Osteoblast (primary cell): ENCODE results near the gene PRCD. TPM values are rescaled to one million over a fixed set of nuclear protein-coding genes. Genes with fewer than 3 reads are reported as not detected.
A peak's percentile ranks its signal among the peaks of the same experiment; 100 is the strongest.
"Not testable (repeated sequence)": the region's sequence is repeated elsewhere in the genome, so short reads cannot be mapped to it uniquely, and the experiment has no call there.

Experiments used
- DNase-seq: peaks from one replicate; pipeline ENCODE4 v3.0.0; 2011; ENCODE audit warnings: low spot score, mixed read lengths; ENCODE audit not compliant: insufficient read length; ENCODE audit errors: missing footprints
- H2AFZ ChIP-seq: 2 replicates; pipeline ENCODE4 v1.6.0; 2011; ENCODE audit warnings: mild to moderate bottlenecking, low read length
- H3K27ac ChIP-seq: 2 replicates; pipeline ENCODE4 v1.5.1; 2011; ENCODE audit warnings: mild to moderate bottlenecking, low read depth, low read length, moderate library complexity
- H3K27me3 ChIP-seq: 2 replicates; pipeline ENCODE4 v1.6.0; 2012; ENCODE audit warnings: mild to moderate bottlenecking, control low read depth, inconsistent platforms, low read length, moderate library complexity; ENCODE audit not compliant: insufficient read depth
- H3K36me3 ChIP-seq: 2 replicates; pipeline ENCODE4 v1.5.1; 2011; ENCODE audit warnings: mild to moderate bottlenecking, low read length, control low read depth, moderate library complexity; ENCODE audit not compliant: insufficient read depth
- H3K4me1 ChIP-seq: 2 replicates; pipeline ENCODE4 v1.5.1; 2011; ENCODE audit warnings: mild to moderate bottlenecking, low read length, control low read depth, moderate library complexity; ENCODE audit not compliant: insufficient read depth
- H3K4me2 ChIP-seq: 2 replicates; pipeline ENCODE4 v1.6.0; 2011; ENCODE audit warnings: mild to moderate bottlenecking, low read length; ENCODE audit not compliant: insufficient read depth
- H3K4me3 ChIP-seq: fragments of 200-600 bp; sonication (generic); 3 replicates; pipeline ENCODE4 v1.5.1; 2012; ENCODE audit warnings: mild to moderate bottlenecking, low read length, inconsistent platforms; ENCODE audit not compliant: insufficient read depth
- H3K79me2 ChIP-seq: 2 replicates; pipeline ENCODE4 v1.6.0; 2012; ENCODE audit warnings: mild to moderate bottlenecking, low read length, control low read depth, inconsistent platforms; ENCODE audit not compliant: insufficient read depth
- H3K9me3 ChIP-seq: 2 replicates; pipeline ENCODE4 v1.5.1; 2011; ENCODE audit warnings: low read depth, low read length, control low read depth
- H4K20me1 ChIP-seq: 2 replicates; pipeline ENCODE4 v1.6.0; 2012; ENCODE audit warnings: mild to moderate bottlenecking, low read length, control low read depth; ENCODE audit not compliant: insufficient read depth
- total RNA-seq: library from RNA; depleted of rRNA; stranded (reverse); fragments of >200 nt; gene quantifications from 2 replicates; pipeline ENCODE4 v1.2.3, GENCODE V29; 2012
- TF ChIP-seq, protein P1 (sequence below): IDR thresholded peaks from 2 replicates; pipeline ENCODE4 v1.5.1; 2011; ENCODE audit warnings: mild to moderate bottlenecking, low read depth, low read length, moderate library complexity; ENCODE audit errors: extremely low read depth

PRCD gene
- total RNA-seq, 1 donor, result 4.0 TPM

DNA sequence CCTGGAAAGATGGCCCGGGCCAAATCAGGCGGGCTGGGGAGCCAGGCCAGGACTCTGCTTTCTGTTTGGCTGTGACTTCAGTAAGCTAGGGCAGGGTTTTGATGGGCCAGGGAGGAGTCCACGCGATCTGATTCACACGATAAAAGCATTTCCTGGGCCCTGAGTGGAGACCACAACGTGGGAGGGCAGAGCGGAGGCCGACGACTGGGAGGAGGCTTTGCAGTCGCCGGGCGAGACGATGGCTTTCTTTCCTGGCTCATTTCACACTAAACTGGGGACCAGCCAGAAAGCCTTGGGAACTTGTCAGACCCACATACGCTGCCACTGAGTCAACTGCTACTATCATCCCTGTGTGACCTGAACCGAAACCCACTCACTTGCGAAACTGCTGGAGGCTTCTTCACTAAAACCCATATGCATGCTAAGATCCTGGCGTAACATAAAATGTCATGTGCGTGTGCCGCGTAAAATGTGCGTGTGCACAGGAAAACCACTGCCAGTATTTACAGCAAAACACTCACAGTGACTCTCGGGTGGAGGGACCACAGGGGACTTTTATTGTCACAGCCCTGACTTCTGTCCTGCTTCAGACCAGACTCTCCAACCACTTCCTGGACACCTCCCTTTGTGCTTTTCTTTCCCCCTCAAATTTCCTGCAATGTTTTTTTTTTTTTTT, 24.4 kb upstream of the PRCD start:
- Histone ChIP-seq H3K4me1 (peaks cover 13% of the 10 kb centered on the region), H4K20me1 (no peaks in the 10 kb centered on the region), H3K9me3 (no peaks in the 10 kb centered on the region), H2AFZ (peak overlapping the region; percentile 56), H3K4me3 (peak overlapping the region; percentile 56), H3K36me3 (no peaks in the 10 kb centered on the region), H3K27ac (peak overlapping the region; percentile 88), H3K27me3 (no peaks in the 10 kb centered on the region), H3K4me2 (peak overlapping the region; percentile 81), H3K79me2 (no peaks in the 10 kb centered on the region)
- TF ChIP-seq, protein P1, sequence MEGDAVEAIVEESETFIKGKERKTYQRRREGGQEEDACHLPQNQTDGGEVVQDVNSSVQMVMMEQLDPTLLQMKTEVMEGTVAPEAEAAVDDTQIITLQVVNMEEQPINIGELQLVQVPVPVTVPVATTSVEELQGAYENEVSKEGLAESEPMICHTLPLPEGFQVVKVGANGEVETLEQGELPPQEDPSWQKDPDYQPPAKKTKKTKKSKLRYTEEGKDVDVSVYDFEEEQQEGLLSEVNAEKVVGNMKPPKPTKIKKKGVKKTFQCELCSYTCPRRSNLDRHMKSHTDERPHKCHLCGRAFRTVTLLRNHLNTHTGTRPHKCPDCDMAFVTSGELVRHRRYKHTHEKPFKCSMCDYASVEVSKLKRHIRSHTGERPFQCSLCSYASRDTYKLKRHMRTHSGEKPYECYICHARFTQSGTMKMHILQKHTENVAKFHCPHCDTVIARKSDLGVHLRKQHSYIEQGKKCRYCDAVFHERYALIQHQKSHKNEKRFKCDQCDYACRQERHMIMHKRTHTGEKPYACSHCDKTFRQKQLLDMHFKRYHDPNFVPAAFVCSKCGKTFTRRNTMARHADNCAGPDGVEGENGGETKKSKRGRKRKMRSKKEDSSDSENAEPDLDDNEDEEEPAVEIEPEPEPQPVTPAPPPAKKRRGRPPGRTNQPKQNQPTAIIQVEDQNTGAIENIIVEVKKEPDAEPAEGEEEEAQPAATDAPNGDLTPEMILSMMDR, result no peak
- DNase-seq, result peak; percentile 98

DNA sequence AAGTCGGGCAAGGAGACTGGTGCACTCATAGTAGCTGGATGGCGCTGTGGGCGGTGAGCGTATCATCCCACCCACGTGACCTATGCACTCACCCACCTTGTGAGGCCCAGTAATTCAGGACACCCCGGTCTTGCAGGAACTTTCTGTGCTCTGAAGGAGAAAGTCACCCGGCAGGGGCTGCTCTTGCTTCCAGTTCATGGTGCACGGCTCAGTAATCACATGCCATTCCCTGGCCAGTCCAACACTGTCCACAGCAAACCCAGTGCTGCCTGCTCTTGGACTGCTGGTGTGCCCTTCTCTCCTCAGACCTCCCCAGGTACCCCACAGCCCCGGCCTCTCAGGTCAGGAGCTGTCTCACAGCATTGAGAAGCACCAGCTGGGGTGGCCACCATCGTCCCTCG, 22.2 kb upstream of the PRCD start:
- no peaks in the 10 kb centered on the region for H3K27me3 ChIP-seq
- H3K4me1 ChIP-seq, result peaks cover 10% of the 10 kb centered on the region
- H4K20me1 ChIP-seq, result no peaks in the 10 kb centered on the region
- no peaks in the 10 kb centered on the region for H3K79me2 ChIP-seq
- DNase-seq, result peak; percentile 25
- no peak overlapping the region for H3K4me3 ChIP-seq
- no peaks in the 10 kb centered on the region for H3K9me3 ChIP-seq
- TF ChIP-seq, protein P1, result no peak
- H3K4me2 ChIP-seq, result no peak overlapping the region
- no peak overlapping the region for H2AFZ ChIP-seq
- no peak overlapping the region for H3K27ac ChIP-seq
- no peaks in the 10 kb centered on the region for H3K36me3 ChIP-seq

DNA sequence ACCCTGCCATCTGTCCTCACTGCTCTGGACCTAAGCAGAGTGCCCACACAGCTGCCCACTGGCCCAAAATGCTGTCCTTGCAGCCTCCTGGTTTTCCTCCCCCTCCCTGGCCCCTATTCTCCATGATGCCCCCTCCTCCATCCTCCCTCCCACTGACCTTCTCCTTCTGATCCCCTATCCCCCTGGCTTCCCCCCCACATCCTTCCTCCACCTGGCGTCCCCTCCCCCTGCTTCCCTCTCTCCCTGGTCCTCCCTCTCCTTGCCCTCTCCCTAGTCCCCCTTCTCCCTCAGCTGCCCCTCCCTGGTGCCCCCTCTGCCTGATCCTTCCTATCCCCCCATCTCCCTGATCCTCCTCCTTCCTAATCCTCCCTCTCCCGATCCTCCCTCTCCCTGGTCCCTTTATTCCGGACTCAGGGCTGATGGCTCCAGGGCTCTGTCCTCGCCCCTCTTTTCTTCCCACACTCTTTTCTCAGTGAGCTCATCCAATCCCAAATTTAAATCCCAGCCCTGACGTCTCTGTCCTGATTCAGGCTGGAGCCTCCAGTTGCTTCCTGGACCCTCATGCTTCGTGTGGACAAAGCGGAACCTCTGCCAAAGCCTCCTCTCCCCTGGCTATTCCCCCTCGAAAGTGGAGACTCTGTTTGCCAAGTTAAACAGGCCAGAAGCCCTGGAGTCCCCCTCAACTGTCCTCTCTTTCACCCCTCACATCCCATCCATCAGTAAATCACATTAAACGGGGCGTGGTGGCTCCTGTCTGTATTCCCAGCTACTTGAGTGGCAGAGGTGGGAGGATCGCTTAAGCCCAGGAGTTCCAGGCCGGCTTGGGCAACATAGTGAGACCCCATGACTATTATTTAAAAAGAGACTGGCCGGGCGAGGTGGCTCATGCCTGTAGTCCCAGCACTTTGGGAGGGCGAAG, 20.5 kb upstream of the PRCD start:
- peak; percentile 64 for DNase-seq
- Histone ChIP-seq H4K20me1 (no peaks in the 10 kb centered on the region), H3K79me2 (no peaks in the 10 kb centered on the region), H3K4me2 (no peak overlapping the region), H3K9me3 (no peaks in the 10 kb centered on the region), H3K4me3 (no peak overlapping the region), H3K27me3 (no peaks in the 10 kb centered on the region), H3K36me3 (no peaks in the 10 kb centered on the region), H3K4me1 (peaks cover 14% of the 10 kb centered on the region), H2AFZ (no peak overlapping the region), H3K27ac (no peak overlapping the region)
- TF ChIP-seq, protein P1, result no peak

DNA sequence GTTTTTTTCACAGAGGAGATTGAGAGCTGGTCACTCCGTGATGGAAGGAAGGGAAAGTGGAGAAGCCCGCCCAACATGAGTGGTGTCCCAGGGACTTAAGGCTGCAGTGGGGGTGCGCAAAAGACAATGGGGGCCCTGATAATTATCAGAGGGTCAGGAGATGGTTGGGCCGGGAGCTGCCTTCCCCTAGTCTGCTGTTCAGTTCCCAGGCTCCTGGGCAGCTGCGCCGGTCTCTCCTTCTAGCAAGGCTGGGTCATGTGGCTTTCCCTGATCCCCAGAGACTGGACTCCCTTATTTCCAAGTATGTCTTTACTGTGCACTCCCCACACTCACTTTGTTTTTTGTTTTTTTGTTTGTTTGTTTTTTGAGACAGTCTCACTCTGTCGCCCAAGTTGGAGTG, 18.6 kb upstream of the PRCD start:
- H3K79me2 ChIP-seq, result no peaks in the 10 kb centered on the region
- no peak overlapping the region for H3K4me2 ChIP-seq
- DNase-seq, result peak; percentile 18
- H3K27ac ChIP-seq, result no peak overlapping the region
- no peak overlapping the region for H2AFZ ChIP-seq
- TF ChIP-seq, protein P1, result no peak
- H3K36me3 ChIP-seq, result no peaks in the 10 kb centered on the region
- no peaks in the 10 kb centered on the region for H3K9me3 ChIP-seq
- no peaks in the 10 kb centered on the region for H4K20me1 ChIP-seq
- H3K4me3 ChIP-seq, result no peak overlapping the region
- H3K4me1 ChIP-seq, result peaks cover 15% of the 10 kb centered on the region
- H3K27me3 ChIP-seq, result no peaks in the 10 kb centered on the region

DNA sequence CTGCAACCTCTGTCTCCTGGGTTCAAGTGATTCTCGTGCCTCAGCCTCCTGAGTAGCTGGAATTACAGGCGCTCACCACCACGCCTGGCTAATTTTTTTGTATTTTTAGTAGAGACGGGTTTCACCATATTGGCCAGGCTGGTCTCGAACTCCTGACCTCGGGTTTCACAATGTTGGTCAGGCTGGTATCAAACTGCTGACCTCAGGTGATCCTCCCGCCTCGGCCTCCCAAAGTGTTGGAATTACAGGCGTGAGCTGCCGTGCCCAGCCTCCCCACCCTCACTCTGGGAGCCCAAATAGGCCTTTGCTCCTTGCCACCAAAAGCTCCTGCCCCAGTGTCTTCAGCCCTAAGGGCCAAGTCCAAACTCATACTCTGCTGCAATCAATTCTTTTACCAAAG, 18.2 kb upstream of the PRCD start:
- H3K36me3 ChIP-seq, H3K4me3 ChIP-seq, H3K9me3 ChIP-seq, H2AFZ ChIP-seq, H3K27ac ChIP-seq, DNase-seq, H4K20me1 ChIP-seq, H3K27me3 ChIP-seq, H3K4me2 ChIP-seq, H3K79me2 ChIP-seq: not testable (repeated sequence)
- H3K4me1 ChIP-seq, result peaks cover 15% of the 10 kb centered on the region
